ENCODE data around the gene TNFRSF1B.

DNA sequence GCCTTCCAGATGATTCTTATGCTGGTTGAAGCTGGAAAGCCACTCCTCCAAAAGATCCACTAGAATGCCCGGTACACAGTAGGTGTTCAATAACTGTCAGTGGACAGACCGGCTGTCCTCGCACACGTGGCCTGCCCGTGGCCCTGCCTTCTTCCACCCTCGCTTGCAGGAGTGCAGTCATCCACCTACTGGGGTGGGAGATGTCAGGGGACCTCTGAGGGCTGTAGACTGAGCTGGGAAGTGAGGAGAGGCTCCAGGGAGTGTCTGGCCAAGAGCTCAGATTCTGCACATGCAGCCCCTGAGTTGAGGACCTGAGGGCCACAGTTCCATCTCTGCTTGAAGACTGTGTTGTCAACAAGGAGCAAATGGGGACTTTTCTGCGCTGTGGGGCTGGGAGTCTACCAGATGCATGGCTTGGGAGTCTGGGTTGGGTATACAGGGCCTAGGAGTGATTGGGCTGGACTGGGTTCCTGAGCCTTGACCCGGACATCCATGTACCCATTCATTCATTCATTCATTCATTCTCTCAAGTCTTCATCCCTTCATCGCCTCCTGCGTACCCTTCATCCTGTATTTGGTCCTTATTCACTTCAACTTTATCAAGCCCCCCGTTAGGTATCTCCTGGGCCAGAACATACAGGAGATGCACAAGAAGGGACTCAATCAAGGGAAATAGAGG, 4.2 kb upstream of the TNFRSF1B start:
- TF ChIP-seq, protein P1, sequence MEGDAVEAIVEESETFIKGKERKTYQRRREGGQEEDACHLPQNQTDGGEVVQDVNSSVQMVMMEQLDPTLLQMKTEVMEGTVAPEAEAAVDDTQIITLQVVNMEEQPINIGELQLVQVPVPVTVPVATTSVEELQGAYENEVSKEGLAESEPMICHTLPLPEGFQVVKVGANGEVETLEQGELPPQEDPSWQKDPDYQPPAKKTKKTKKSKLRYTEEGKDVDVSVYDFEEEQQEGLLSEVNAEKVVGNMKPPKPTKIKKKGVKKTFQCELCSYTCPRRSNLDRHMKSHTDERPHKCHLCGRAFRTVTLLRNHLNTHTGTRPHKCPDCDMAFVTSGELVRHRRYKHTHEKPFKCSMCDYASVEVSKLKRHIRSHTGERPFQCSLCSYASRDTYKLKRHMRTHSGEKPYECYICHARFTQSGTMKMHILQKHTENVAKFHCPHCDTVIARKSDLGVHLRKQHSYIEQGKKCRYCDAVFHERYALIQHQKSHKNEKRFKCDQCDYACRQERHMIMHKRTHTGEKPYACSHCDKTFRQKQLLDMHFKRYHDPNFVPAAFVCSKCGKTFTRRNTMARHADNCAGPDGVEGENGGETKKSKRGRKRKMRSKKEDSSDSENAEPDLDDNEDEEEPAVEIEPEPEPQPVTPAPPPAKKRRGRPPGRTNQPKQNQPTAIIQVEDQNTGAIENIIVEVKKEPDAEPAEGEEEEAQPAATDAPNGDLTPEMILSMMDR (IDR thresholded peaks at IDR 0.05): no peak
- TF ChIP-seq POLR2A (IDR thresholded peaks at IDR 0.05): no peak

Data from tibial nerve (tissue), 3 donors.